GM20431 (cell line): ENCODE results near the gene VASH1.

Experiments
- in situ Hi-C: fragments of 300-500 bp; cut with MseI, MboI; formaldehyde crosslinking; loops from one replicate; pipeline ENCODE4 v1.15.0; 2020; ENCODE audit warnings: low sequenced_read_pairs; ENCODE audit not compliant: unreplicated experiment

VASH1 gene

GRCh38 chr14:76741074-76741473 is 20.2 kb upstream of the VASH1 start:
- in situ Hi-C loops, result no loop called here

GRCh38 chr14:76742185-76742584 is 19.1 kb upstream of the VASH1 start:
- in situ Hi-C loops, result no loop called here

DNA sequence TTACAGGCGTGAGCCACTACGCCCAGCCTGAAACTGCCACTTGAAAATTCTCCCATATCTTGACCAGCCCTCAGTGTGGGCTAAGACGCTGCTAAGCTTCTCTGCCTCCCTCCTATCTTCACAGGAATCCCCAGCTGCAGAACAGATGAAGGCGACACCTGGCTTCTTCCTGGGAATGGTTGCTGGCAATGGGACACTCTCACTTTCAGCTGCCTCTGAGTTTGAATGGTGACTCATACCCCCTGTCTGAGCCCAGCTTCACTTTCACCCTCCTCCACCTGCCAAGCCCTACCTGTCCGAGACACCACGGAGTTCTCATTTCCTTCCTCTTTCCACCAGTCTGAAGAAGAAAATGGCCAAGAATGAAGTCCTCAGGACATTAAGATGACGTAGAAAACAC is 18.3 kb upstream of the VASH1 start:
- in situ Hi-C loops, result no loop called here

DNA sequence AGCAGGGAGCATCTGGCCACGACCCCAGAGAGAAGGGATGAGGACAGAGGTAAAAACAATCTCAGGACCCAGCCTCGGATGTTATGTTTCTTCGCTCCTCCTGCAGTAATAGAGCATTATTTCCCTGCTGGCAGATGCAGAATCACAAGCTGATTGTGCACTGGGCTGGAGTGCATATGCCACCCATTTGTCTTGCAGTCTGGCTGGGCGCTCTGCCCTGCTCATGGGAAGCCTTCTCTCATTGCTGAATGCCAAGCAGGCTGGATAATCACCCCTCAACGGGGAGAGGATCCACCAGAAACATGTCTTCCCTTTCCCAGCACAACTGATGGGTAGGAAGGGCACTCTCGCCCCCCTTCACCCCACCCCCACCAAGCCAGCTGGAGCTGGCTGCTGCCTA is 8.5 kb upstream of the VASH1 start:
- in situ Hi-C loops, result no loop called here

GRCh38 chr14:76753541-76754198 is 7.6 kb upstream of the VASH1 start:
- in situ Hi-C loops, result no loop called here

DNA sequence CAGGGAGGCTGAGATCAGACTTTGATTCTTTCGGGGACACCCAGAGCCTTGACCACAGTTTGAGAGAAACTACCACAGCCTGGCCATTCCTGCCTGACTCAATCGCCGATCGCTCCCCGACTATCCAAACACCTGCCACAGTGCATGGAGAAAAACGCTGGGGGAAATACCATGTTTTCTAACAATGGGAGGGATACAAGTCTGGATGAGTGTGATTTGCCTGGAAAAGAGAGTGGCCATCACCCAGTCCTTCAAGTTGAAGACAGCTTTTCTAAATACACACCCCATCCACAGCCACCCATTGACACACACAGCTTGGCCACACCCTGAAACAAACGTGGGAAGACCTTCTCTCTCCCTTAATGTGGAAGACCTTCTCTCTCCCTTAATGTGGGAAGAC is 6.7 kb upstream of the VASH1 start:
- in situ Hi-C loops, result no loop called here

DNA sequence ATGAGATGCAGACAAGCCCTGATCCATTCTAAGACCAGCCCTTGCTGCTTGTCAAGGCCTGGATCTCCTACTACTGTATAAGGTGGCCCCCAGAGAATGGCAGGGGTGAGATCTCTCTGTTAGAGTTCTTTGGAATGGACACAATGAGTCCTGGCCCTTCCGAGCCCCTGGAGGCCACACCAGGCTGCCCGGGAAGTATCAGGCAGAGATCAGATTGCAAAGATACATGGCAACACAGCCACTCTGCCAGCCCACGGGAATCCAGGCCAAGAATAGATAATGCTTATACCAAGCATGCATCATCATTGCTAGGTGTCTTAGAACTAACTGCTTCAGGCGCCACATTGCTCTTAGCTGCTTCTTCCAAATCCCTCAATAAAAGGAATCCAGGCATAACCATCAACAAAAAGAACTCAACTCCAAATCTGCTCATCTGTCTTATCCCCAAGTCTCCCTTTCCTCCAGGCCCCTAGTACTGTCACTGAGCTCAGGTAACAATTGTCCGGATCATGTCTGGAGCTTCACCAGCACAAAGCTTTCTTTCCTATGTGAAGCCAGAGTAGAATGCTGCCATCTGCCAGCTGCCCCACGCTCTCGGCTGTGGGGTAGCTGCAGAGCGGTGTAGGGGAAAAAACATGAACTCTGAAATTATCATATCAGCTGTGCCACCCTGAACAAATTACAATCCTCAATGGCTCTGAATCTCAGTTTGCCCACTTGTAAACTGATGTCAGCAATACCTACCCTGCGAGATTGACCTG is 5.5 kb upstream of the VASH1 start:
- in situ Hi-C loops, result no loop called here

- in situ Hi-C loops, result no loop called here
These were observed 4.9 kb upstream of the VASH1 start for GRCh38 chr14:76756371-76756750.

DNA sequence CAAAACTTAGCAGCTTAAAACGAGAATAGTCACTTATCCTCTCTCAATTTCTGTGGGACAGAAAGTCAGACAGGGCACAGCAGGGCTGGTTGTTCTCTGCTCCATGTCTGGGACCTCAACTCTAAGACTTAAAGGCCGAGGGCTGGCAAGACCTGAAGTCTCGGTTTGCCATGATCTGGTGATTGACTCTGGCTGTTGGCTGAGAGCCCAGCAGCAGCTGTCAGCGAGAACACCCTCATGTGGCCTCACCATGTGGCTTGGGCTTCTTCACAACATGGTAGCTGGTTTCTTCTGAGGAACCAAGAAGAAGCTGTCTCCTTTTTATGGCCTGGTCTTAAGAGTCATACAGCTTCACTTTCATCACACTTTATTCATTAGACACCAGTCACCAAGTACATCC is 1.7 kb upstream of the VASH1 start:
- in situ Hi-C loops, result no loop called here

- in situ Hi-C loops, result no loop called here
These were observed 735 bp upstream of the VASH1 start for GRCh38 chr14:76760331-76761135.

GRCh38 chr14:76761960-76762410 is 717 bp downstream of the VASH1 start:
- in situ Hi-C loops, result no loop called here

- in situ Hi-C loops, result no loop called here
These were observed 1.3 kb downstream of the VASH1 start for GRCh38 chr14:76762411-76763095.

DNA sequence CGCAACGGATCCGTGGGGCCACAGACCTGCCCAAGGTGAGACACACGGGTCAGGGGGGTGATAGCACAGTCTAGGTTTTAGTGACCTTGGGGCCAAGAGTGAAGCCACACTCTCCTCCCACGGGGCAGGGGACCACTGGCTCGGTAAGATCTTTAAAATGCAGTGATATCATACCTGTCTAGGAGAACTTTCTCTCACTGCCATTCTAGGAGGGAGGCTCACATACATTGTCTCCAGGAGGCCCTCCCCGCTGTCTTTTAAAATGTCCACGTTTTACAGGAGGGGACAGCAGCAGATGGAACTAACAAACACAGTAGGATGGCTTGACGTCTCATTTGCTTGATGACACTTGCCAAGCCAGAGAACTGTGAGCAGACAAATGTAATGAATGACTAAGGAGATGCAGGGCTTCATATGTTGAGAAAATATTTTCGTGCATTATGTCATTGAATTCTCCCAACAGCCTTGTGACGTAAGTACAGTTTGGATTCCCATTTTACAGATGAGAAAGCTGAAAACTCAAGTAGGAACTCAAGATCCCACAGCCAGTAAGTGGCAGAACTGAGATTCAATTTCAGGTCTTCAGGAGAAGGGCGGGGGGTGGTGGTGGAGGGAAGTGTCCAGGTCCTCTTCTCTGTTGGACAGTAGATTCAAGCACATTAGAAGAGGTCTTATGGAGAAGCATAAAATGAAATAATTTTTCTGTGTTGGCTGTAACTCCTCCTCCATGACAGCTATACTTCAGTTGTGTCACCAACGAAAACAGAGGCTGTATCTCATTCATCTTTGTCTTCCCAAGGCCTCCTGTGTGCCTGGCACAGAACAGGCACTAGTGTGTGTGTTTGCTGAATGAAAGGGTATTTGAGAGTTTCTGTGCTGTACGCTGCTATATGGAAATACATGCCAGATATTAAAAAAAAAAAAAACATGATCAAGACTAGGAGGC is 2.1 kb downstream of the VASH1 start:
- in situ Hi-C loops, result no loop called here

GRCh38 chr14:76765461-76765931 is 4.2 kb downstream of the VASH1 start:
- in situ Hi-C loops, result no loop called here

DNA sequence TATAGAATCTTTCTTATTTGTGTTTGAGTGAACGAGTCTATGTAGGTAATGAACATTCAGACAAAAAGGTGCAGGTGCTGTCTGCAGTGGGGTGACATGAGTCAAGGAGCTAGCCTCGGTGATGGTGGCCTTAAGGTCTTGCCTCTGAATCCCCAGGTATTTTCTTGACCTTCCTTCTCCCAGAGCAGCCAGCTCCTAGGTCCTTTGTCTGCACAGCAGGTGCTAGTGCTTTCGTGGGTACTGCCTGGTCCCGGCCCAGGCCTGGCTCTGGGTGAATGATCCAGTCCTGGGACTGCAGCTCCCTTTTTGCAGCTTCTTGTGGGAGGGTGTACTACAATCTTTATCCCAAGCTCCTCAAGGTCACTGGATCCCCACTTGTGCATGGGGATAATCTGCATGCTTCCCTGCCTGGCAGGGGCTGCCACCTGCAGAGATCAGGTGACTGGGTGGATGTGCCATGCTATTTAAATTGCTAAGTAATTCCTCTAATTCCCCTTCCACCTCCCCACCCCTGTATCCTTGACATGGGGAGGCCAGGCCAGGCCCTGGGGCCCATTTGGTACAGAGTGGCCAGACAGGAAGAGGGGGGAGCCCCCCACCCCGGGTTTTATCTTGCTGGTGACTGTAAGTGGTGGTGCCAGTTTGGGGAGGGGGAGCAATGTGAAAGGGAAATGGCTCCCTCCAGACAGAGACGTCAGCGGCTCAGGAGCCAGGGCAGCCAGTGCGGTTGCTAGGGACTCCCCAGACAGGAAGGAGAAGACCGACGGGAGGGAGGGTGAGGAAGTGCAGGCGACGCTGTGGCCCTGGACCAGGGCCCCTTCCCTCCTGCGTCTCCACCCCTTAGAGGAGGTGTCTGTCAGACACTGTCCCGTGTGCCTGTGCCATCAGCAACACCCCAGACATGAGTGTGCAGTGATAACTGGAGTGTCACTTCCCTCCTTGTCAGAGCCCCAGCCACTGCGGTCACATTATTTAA is 6.7 kb downstream of the VASH1 start:
- in situ Hi-C loops, result no loop called here

- in situ Hi-C loops, result no loop called here
These were observed 7.6 kb downstream of the VASH1 start for GRCh38 chr14:76768671-76769500.

DNA sequence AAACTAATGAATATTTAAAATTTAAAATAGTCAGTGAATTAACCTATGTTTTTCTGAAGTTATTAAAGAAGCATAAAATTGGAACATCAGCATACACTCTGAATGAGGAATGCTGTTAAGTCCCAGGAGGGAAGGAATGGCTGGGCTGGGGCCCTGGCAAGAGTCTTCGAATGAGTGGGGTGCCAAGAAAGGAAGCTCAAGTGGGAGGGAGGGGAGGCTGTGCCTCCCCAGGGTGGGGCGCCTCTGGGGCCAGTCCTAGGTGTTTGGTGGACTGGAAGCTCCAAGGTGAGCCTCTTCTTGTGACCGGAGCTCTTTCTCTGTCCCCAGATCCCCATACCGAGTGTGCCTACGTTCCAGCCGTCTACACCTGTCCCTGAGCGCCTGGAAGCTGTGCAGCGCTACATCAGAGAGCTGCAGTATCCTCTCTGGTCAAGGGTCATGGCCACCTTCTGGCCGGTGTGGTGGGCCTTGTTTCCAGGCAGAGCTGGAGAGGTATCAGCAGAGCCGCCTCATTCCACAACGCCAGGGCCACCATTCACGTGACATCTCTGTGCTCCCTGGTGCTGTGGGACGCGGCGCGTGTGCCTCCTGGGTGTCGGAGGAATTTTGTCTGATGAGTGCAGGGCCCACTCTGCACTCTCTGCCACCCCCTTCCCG is 8.5 kb downstream of the VASH1 start:
- in situ Hi-C loops, result no loop called here
